Measurements from ENCODE around the gene ATP5PO.

Gene ATP5PO

DNA sequence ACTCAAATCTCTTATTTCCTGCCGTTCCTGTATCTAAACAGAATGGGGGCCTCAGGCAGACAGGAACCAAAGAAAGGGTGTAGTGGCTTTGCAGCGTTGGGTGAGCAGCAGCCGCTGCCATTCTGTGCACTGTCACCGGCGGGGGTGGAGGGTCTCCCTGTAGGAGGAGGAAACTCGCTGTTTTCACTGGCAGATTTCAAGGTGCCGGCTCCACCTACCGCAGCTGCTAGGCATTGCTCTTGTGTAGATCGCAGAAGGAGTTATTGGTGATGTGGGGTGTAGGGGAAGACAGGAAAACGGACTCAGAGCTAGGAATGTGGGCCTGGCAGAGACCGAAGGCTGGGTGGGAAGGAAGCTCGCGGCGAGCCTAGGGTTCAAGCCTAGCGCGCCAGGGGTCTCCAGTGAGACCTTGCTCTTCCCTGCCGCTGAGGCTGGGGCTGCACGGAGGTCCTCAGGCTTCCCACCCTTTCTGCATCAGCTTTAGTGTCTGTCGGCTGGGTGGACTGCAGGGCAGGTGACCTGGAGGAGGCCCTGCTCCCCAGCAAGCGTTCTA is 20.8 kb downstream of the ATP5PO start:
- H3K27ac ChIP-seq (ENCODE audit: low read depth, low read length) = no peak overlapping the region

GRCh38 chr21:33893917-33894316 is 21.7 kb downstream of the ATP5PO start:
- Histone ChIP-seq H3K4me3 (ENCODE audit: low read length) (no peak overlapping the region), H3K27me3 (ENCODE audit: control insufficient read depth, low read length) (peaks cover 9% of the 10 kb centered on the region), H3K9me2 (replicated peaks; ENCODE audit: control insufficient read depth, low read length) (no peaks in the 10 kb centered on the region), H3K36me3 (ENCODE audit: control insufficient read depth, low read length) (no peaks in the 10 kb centered on the region), H4K20me1 (ENCODE audit: control insufficient read depth, insufficient read depth, low read depth, low read length) (no peaks in the 10 kb centered on the region), H3K79me2 (ENCODE audit: control insufficient read depth, low read length) (no peaks in the 10 kb centered on the region), H3K9me3 (ENCODE audit: control insufficient read depth, insufficient read depth, low read length) (no peaks in the 10 kb centered on the region), H3K27ac (ENCODE audit: low read depth, low read length) (no peak overlapping the region), H3K4me2 (ENCODE audit: low read length) (no peak overlapping the region), H3F3A (ENCODE audit: control insufficient read depth, insufficient read depth) (0 out of 2 replicates have a peak, but pooled peaks cover 2% of the 10 kb centered on the region), H3K4me1 (ENCODE audit: control insufficient read depth, low read length) (peaks cover 5% of the 10 kb centered on the region)
- no peak for TF ChIP-seq CTCF (IDR thresholded peaks at IDR 0.05; ENCODE audit: low read depth, low read length, poor library complexity, severe bottlenecking)
- TF ChIP-seq EZH2phosphoT487 (IDR thresholded peaks at IDR 0.05; ENCODE audit: borderline replicate concordance, low read length) = no peak

More for the DNA sequence above, 20.8 kb downstream of the ATP5PO start:
- H3K4me1 ChIP-seq (ENCODE audit: control insufficient read depth, low read length) = peaks cover 5% of the 10 kb centered on the region
- 0 out of 2 replicates have a peak, but pooled peaks cover 2% of the 10 kb centered on the region for H3F3A ChIP-seq (ENCODE audit: control insufficient read depth, insufficient read depth)
- H3K9me2 ChIP-seq (replicated peaks; ENCODE audit: control insufficient read depth, low read length) = no peaks in the 10 kb centered on the region
- H3K36me3 ChIP-seq (ENCODE audit: control insufficient read depth, low read length) = no peaks in the 10 kb centered on the region
- no peak overlapping the region for H3K4me3 ChIP-seq (ENCODE audit: low read length)
- H3K4me2 ChIP-seq (ENCODE audit: low read length) = no peak overlapping the region
- TF ChIP-seq CTCF (IDR thresholded peaks at IDR 0.05; ENCODE audit: low read depth, low read length, poor library complexity, severe bottlenecking) = peak; percentile 25
- TF ChIP-seq EZH2phosphoT487 (IDR thresholded peaks at IDR 0.05; ENCODE audit: borderline replicate concordance, low read length) = no peak
- no peaks in the 10 kb centered on the region for H3K9me3 ChIP-seq (ENCODE audit: control insufficient read depth, insufficient read depth, low read length)
- H3K79me2 ChIP-seq (ENCODE audit: control insufficient read depth, low read length) = no peaks in the 10 kb centered on the region
- H4K20me1 ChIP-seq (ENCODE audit: control insufficient read depth, insufficient read depth, low read depth, low read length) = no peaks in the 10 kb centered on the region
- H3K27me3 ChIP-seq (ENCODE audit: control insufficient read depth, low read length) = peaks cover 9% of the 10 kb centered on the region

- H3K27me3 ChIP-seq (ENCODE audit: control insufficient read depth, low read length) = peaks cover 9% of the 10 kb centered on the region
- H3K4me2 ChIP-seq (ENCODE audit: low read length) = no peak overlapping the region
- no peaks in the 10 kb centered on the region for H3K79me2 ChIP-seq (ENCODE audit: control insufficient read depth, low read length)
- H4K20me1 ChIP-seq (ENCODE audit: control insufficient read depth, insufficient read depth, low read depth, low read length) = no peaks in the 10 kb centered on the region
- no peaks in the 10 kb centered on the region for H3K36me3 ChIP-seq (ENCODE audit: control insufficient read depth, low read length)
- H3K9me3 ChIP-seq (ENCODE audit: control insufficient read depth, insufficient read depth, low read length) = no peaks in the 10 kb centered on the region
- peaks cover 5% of the 10 kb centered on the region for H3K4me1 ChIP-seq (ENCODE audit: control insufficient read depth, low read length)
- no peak for TF ChIP-seq EZH2phosphoT487 (IDR thresholded peaks at IDR 0.05; ENCODE audit: borderline replicate concordance, low read length)
- TF ChIP-seq CTCF (IDR thresholded peaks at IDR 0.05; ENCODE audit: low read depth, low read length, poor library complexity, severe bottlenecking) = no peak
- H3K27ac ChIP-seq (ENCODE audit: low read depth, low read length) = no peak overlapping the region
- 0 out of 2 replicates have a peak, but pooled peaks cover 2% of the 10 kb centered on the region for H3F3A ChIP-seq (ENCODE audit: control insufficient read depth, insufficient read depth)
- H3K4me3 ChIP-seq (ENCODE audit: low read length) = no peak overlapping the region
- no peaks in the 10 kb centered on the region for H3K9me2 ChIP-seq (replicated peaks; ENCODE audit: control insufficient read depth, low read length)
These were observed 22.8 kb downstream of the ATP5PO start for GRCh38 chr21:33892853-33893252.

Data from DOHH2 (cell line).